HL-60/S4 treated with phorbol 12-myristate 13-acetate at 8.2 ng/mL for 4 days and 3 days (cell line): ENCODE measurements around the gene PLCXD1.

Experiments
- in situ Hi-C: fragments of 300-500 bp; cut with MboI; formaldehyde crosslinking; loops from 2 replicates; pipeline ENCODE4 v1.15.0; 2022; ENCODE audit warnings: low sequenced_read_pairs

The PLCXD1 gene

GRCh38 chrX:333611-334311 lies 52.6 kb downstream of the PLCXD1 start:
- in situ Hi-C loops, result no loop called here

GRCh38 chrX:334331-334891 lies 53.2 kb downstream of the PLCXD1 start:
- in situ Hi-C loops, result no loop called here

- in situ Hi-C loops, result no loop called here
Measured at GRCh38 chrX:334971-335757, 54.0 kb downstream of the PLCXD1 start.

GRCh38 chrX:335758-336155 lies 54.6 kb downstream of the PLCXD1 start:
- in situ Hi-C loops, result no loop called here

- in situ Hi-C loops, result no loop called here
Measured at GRCh38 chrX:336227-336626, 55.0 kb downstream of the PLCXD1 start.

GRCh38 chrX:337331-337831 lies 56.2 kb downstream of the PLCXD1 start:
- in situ Hi-C loops, result no loop called here

- in situ Hi-C loops, result no loop called here
Measured at GRCh38 chrX:338281-338835, 57.2 kb downstream of the PLCXD1 start.

- in situ Hi-C loops, result no loop called here
Measured at GRCh38 chrX:338836-339400, 57.7 kb downstream of the PLCXD1 start.

- in situ Hi-C loops, result no loop called here
Measured at GRCh38 chrX:340121-340520, 58.9 kb downstream of the PLCXD1 start.

GRCh38 chrX:340641-341423 lies 59.7 kb downstream of the PLCXD1 start:
- in situ Hi-C loops, result no loop called here

GRCh38 chrX:341541-342101 lies 60.4 kb downstream of the PLCXD1 start:
- in situ Hi-C loops, result no loop called here

GRCh38 chrX:344371-344901 lies 63.3 kb downstream of the PLCXD1 start:
- in situ Hi-C loops, result no loop called here

- in situ Hi-C loops, result no loop called here
Measured at GRCh38 chrX:345020-345925, 64.1 kb downstream of the PLCXD1 start.

- in situ Hi-C loops, result no loop called here
Measured at GRCh38 chrX:346034-346813, 65.0 kb downstream of the PLCXD1 start.

- in situ Hi-C loops, result no loop called here
Measured at GRCh38 chrX:347351-348117, 66.4 kb downstream of the PLCXD1 start.

GRCh38 chrX:348461-349117 lies 67.4 kb downstream of the PLCXD1 start:
- in situ Hi-C loops, result no loop called here

- in situ Hi-C loops, result no loop called here
Measured at GRCh38 chrX:349196-349595, 68.0 kb downstream of the PLCXD1 start.
